ENCODE measurements around the gene CADPS. TPM values are rescaled to one million over a fixed set of nuclear protein-coding genes. Genes with fewer than 3 reads are reported as not detected.

The CADPS gene
- total RNA-seq, 1 donor from 2014 or later, result 2.7 TPM

DNA sequence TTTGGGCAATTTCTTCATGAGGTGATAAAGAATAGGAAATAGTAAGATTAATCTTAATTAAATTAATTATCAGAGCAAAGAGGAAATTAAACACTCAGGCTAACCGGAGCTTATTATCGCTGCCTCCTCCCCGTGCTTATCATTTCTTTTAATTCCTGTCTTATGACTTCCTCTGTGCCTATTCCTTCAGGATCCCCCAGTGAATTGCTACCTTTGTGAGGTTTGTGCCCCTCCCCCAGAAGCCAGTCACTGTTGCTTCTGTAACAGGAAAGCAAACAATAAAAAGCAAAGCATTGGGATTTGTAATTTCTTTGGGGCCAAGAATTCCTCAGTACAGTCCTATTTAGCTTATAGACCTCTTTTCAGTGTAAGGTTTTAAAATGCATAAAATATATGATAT, 164.5 kb downstream of the CADPS start:
- no peak for ATAC-seq
- H3K4me3 ChIP-seq, result no peak overlapping the region

DNA sequence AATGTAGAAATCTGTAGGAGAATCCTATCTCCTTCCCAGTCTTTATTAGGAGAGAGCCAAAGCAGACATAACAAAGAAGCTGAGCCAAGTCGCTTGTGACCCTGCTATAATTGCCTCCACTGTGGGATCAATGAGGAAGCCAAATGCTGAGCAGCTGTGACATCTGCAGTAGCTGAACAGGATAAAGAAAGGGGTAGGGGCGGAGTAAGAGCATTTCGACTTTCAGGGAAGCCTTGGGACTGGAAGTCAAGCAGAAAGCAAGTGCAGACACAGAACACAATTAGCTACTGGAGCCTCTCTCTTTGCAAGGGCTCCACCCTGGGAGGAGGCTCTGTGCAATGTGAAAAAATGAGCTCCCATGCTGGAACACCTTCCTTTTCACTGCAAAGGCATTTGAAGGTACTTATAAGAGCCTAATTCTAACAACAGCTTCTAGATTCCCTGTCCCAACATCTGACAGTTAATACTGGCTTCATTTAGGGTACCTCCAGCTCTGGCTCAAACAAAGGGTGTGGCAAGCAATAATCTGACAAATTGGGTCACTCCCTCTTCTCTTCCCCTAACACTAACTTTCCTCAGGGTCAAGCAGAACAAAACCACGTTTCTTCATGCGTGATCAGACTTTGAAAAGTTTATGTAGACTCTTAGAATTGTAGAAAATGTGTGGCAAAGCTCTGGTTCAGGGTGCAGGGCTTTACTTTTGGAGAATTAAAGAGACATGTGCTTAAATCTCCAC, 166.4 kb downstream of the CADPS start:
- Histone ChIP-seq H3K4me3 (no peak overlapping the region), H3K9me3 (no peaks in the 10 kb centered on the region), H3K27me3 (ENCODE audit: low read depth) (no peaks in the 10 kb centered on the region), H3K27ac (no peak overlapping the region), H3K36me3 (no peaks in the 10 kb centered on the region), H3K4me1 (no peaks in the 10 kb centered on the region)
- intact Hi-C loops (cut with DNase I), result no loop called here
- DNase-seq (no peak), ATAC-seq (no peak)
- TF ChIP-seq, protein P1, sequence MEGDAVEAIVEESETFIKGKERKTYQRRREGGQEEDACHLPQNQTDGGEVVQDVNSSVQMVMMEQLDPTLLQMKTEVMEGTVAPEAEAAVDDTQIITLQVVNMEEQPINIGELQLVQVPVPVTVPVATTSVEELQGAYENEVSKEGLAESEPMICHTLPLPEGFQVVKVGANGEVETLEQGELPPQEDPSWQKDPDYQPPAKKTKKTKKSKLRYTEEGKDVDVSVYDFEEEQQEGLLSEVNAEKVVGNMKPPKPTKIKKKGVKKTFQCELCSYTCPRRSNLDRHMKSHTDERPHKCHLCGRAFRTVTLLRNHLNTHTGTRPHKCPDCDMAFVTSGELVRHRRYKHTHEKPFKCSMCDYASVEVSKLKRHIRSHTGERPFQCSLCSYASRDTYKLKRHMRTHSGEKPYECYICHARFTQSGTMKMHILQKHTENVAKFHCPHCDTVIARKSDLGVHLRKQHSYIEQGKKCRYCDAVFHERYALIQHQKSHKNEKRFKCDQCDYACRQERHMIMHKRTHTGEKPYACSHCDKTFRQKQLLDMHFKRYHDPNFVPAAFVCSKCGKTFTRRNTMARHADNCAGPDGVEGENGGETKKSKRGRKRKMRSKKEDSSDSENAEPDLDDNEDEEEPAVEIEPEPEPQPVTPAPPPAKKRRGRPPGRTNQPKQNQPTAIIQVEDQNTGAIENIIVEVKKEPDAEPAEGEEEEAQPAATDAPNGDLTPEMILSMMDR (IDR thresholded peaks at IDR 0.05), result no peak

More for the DNA sequence above, 164.5 kb downstream of the CADPS start:
- DNase-seq, result no peak
- no peaks in the 10 kb centered on the region for H3K4me1 ChIP-seq
- H3K9me3 ChIP-seq, result no peaks in the 10 kb centered on the region
- intact Hi-C loops (cut with DNase I), result no loop called here
- no peak overlapping the region for H3K27ac ChIP-seq
- no peaks in the 10 kb centered on the region for H3K36me3 ChIP-seq
- H3K27me3 ChIP-seq (ENCODE audit: low read depth), result no peaks in the 10 kb centered on the region
- TF ChIP-seq, protein P1 (IDR thresholded peaks at IDR 0.05), result no peak

DNA sequence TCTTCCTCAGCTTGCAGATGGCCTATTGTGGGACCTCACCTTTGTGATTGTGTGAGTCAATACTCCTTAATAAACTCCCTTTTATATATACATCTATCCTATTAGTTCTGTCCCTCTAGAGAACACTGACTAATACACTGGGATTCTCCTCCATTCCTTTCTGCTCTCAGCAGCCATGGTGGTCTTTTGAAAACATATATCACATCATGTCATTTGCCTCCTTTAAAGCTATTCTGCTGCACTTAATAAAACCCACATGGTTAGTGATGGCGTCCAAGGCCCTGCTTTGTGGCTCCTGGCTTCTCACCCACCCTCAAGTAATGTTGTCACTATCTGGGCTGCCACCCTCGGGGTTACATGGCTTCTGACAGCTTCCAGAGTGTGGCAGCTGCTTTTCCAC, 169.5 kb downstream of the CADPS start:
- Histone ChIP-seq H3K4me1 (no peaks in the 10 kb centered on the region), H3K4me3 (no peak overlapping the region), H3K27ac (no peak overlapping the region), H3K27me3 (ENCODE audit: low read depth) (no peaks in the 10 kb centered on the region), H3K9me3 (no peaks in the 10 kb centered on the region), H3K36me3 (no peaks in the 10 kb centered on the region)
- TF ChIP-seq, protein P1 (IDR thresholded peaks at IDR 0.05), result no peak
- DNase-seq, result no peak
- intact Hi-C loops (cut with DNase I), result no loop called here
- ATAC-seq, result no peak

DNA sequence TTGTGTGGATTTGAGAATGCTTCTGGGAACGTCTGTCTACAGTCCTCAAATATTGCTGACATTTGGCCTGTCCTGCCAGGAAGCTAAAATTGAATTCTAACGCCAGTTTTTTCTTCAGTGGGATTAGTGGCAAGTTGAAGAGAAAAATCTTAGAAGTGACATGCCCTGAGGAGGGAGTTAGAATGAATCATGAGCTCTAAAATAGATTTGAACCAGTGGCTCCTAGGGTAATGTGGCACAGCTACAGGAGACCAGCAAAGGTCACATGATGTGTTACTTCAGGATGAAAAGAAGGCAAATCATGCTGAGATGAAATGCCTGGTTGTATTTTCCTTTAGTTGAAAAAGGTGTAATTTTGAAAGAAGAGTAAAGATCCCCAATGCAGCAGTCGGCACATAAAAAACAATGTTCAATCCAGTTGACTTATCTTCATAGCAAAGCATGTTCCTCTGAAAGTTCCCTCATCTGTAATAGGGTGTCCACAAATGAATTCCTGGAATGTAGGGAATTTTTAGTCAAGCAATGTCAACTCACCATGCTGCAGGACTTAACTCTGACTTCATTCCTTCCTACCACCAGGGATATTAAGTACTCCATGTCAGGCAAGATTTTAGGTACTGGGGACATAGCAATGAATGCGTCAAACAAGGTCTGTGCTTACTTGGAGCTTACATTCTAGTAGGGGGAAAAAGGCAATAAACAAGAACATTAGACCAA, 171.6 kb downstream of the CADPS start:
- no peaks in the 10 kb centered on the region for H3K9me3 ChIP-seq
- no peak overlapping the region for H3K27ac ChIP-seq
- H3K36me3 ChIP-seq, result no peaks in the 10 kb centered on the region
- DNase-seq (no peak), ATAC-seq (no peak)
- TF ChIP-seq, protein P1 (IDR thresholded peaks at IDR 0.05), result no peak
- H3K4me3 ChIP-seq, result no peak overlapping the region
- no peaks in the 10 kb centered on the region for H3K4me1 ChIP-seq
- no peaks in the 10 kb centered on the region for H3K27me3 ChIP-seq (ENCODE audit: low read depth)
- intact Hi-C loops (cut with DNase I), result no loop called here

DNA sequence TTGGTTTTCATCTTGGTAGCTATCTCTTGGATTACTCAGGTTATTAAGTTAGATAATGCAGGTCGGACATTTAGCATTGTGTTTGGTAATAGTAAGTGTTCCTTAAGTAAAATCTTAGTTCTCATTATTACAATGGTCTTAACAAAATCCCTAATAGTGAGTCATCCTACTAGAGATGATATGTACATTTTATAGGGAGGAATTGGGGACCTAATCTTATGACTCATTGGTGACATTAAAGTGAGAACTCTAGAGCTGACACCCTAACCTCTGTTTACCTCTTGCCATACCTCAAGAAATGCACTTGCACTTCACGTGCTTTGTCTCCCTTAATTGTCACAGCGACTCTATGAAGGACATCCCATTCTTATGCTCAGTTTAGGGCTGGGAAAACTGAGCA, 174.9 kb downstream of the CADPS start:
- ATAC-seq, result no peak
- TF ChIP-seq, protein P1 (IDR thresholded peaks at IDR 0.05), result no peak
- no peaks in the 10 kb centered on the region for H3K36me3 ChIP-seq

More for the DNA sequence above, 174.9 kb downstream of the CADPS start:
- H3K9me3 ChIP-seq, result no peaks in the 10 kb centered on the region
- intact Hi-C loops (cut with DNase I), result no loop called here
- no peaks in the 10 kb centered on the region for H3K4me1 ChIP-seq
- H3K4me3 ChIP-seq, result no peak overlapping the region
- H3K27me3 ChIP-seq (ENCODE audit: low read depth), result no peaks in the 10 kb centered on the region
- DNase-seq, result no peak
- H3K27ac ChIP-seq, result no peak overlapping the region
